Measurements from ENCODE around the gene CD209.

The CD209 gene

GRCh38 chr19:7720351-7720750 is 27.0 kb downstream of the CD209 start:
- Histone ChIP-seq H3K4ac (ENCODE audit: low read depth, low read length) (no peak overlapping the region), H3K4me3 (ENCODE audit: low read length) (no peak overlapping the region), H3K79me1 (ENCODE audit: low read length) (no peaks in the 10 kb centered on the region), H2BK120ac (ENCODE audit: low read depth, low read length) (no peak overlapping the region), H3K18ac (ENCODE audit: low read length) (no peak overlapping the region), H2BK5ac (ENCODE audit: low read length) (no peak overlapping the region), H3K27me3 (ENCODE audit: insufficient read depth, low read length, poor library complexity) (no peaks in the 10 kb centered on the region), H3K23ac (ENCODE audit: low read length) (no peak overlapping the region), H3K36me3 (ENCODE audit: control insufficient read depth, insufficient read depth, low read length) (no peaks in the 10 kb centered on the region), H3K79me2 (ENCODE audit: control insufficient read depth, insufficient read depth, low read length) (no peaks in the 10 kb centered on the region), H3K56ac (ENCODE audit: low read length) (no peak overlapping the region), H2BK15ac (replicated peaks; ENCODE audit: low read depth) (no peak overlapping the region), H3K4me1 (ENCODE audit: control insufficient read depth, low read depth, low read length) (no peaks in the 10 kb centered on the region), H3K9ac (ENCODE audit: low read length) (no peak overlapping the region), H4K5ac (ENCODE audit: low read length) (no peak overlapping the region), H2AK5ac (ENCODE audit: low read length) (no peak overlapping the region), H3K4me2 (ENCODE audit: low read length) (no peak overlapping the region), H4K8ac (ENCODE audit: low read depth, low read length) (no peak overlapping the region), H3K27ac (ENCODE audit: low read depth, low read length) (no peak overlapping the region)
- WGBS (ENCODE audit: extremely low coverage, insufficient coverage, low lambda C conversion rate) = no CpG with 5 or more reads among the region's 6 CpGs
- DNase-seq = no peak

DNA sequence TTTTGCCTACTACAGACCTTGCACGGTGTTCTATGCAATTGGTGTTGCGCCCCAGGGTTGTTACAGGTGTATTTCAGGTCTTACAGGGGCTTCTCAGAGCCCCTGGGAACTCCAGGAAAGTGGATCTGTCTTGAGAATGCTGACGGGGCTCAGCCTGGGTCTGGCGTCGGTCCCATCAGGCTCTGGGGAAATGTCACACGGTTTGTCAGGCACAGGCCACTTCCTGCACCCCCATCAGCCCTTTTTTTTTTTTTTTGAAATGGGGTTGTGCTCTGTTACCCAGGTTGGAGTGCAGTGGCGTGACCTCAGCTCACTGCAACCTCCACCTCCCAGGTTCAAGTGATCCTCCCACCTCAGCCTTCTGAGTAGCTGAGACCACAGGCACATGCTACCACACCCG is 28.7 kb downstream of the CD209 start:
- H3K4me3 ChIP-seq (ENCODE audit: low read length) = no peak overlapping the region
- DNase-seq = no peak

DNA sequence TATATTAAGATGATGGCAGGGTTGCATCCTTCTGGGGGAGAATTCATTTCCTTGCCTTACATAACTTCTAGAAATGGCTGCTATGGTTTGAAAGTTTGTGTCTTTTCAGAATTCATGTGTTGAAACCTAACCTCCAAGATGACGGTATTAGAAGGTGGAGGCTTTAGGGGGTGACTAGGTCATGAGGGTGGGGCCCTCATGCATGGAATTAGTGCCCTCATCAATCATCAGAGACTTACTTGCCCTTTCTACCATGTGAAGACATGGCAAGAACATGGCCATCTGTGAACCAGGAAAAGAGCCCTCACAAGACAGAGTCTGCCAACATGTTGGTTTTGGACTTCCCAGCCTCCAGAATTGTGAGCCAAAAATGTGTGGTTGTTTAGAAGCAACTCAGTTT is 30.6 kb downstream of the CD209 start:
- Histone ChIP-seq H3K9ac (ENCODE audit: low read length) (no peak overlapping the region), H2BK120ac (ENCODE audit: low read depth, low read length) (no peak overlapping the region), H3K4me1 (ENCODE audit: control insufficient read depth, low read depth, low read length) (no peaks in the 10 kb centered on the region), H3K27ac (ENCODE audit: low read depth, low read length) (no peak overlapping the region), H2BK15ac (replicated peaks; ENCODE audit: low read depth) (no peak overlapping the region), H3K23ac (ENCODE audit: low read length) (no peak overlapping the region), H3K27me3 (ENCODE audit: insufficient read depth, low read length, poor library complexity) (no peaks in the 10 kb centered on the region), H2AK5ac (ENCODE audit: low read length) (no peak overlapping the region), H3K4me3 (ENCODE audit: low read length) (no peak overlapping the region), H3K79me1 (ENCODE audit: low read length) (no peaks in the 10 kb centered on the region), H4K8ac (ENCODE audit: low read depth, low read length) (no peak overlapping the region), H3K4ac (ENCODE audit: low read depth, low read length) (no peak overlapping the region), H3K4me2 (ENCODE audit: low read length) (no peak overlapping the region), H3K79me2 (ENCODE audit: control insufficient read depth, insufficient read depth, low read length) (no peaks in the 10 kb centered on the region), H2BK5ac (ENCODE audit: low read length) (no peak overlapping the region), H3K36me3 (ENCODE audit: control insufficient read depth, insufficient read depth, low read length) (no peaks in the 10 kb centered on the region), H3K56ac (ENCODE audit: low read length) (no peak overlapping the region), H4K5ac (ENCODE audit: low read length) (no peak overlapping the region), H3K18ac (ENCODE audit: low read length) (no peak overlapping the region)
- no CpG with 5 or more reads among the region's 1 CpG for WGBS (ENCODE audit: extremely low coverage, insufficient coverage, low lambda C conversion rate)
- DNase-seq = no peak

More for the DNA sequence above, 28.7 kb downstream of the CD209 start:
- no peaks in the 10 kb centered on the region for H3K79me1 ChIP-seq (ENCODE audit: low read length)
- H2BK120ac ChIP-seq (ENCODE audit: low read depth, low read length) = no peak overlapping the region
- H3K9ac ChIP-seq (ENCODE audit: low read length) = no peak overlapping the region
- H3K4me2 ChIP-seq (ENCODE audit: low read length) = no peak overlapping the region
- no peaks in the 10 kb centered on the region for H3K27me3 ChIP-seq (ENCODE audit: insufficient read depth, low read length, poor library complexity)
- H3K27ac ChIP-seq (ENCODE audit: low read depth, low read length) = no peak overlapping the region
- H2BK15ac ChIP-seq (replicated peaks; ENCODE audit: low read depth) = no peak overlapping the region
- H3K18ac ChIP-seq (ENCODE audit: low read length) = no peak overlapping the region
- H3K79me2 ChIP-seq (ENCODE audit: control insufficient read depth, insufficient read depth, low read length) = no peaks in the 10 kb centered on the region
- no peak overlapping the region for H4K5ac ChIP-seq (ENCODE audit: low read length)
- H2AK5ac ChIP-seq (ENCODE audit: low read length) = no peak overlapping the region
- no peak overlapping the region for H2BK5ac ChIP-seq (ENCODE audit: low read length)
- no CpG with 5 or more reads among the region's 8 CpGs for WGBS (ENCODE audit: extremely low coverage, insufficient coverage, low lambda C conversion rate)
- no peak overlapping the region for H3K4ac ChIP-seq (ENCODE audit: low read depth, low read length)
- no peaks in the 10 kb centered on the region for H3K36me3 ChIP-seq (ENCODE audit: control insufficient read depth, insufficient read depth, low read length)
- no peak overlapping the region for H3K56ac ChIP-seq (ENCODE audit: low read length)
- H3K23ac ChIP-seq (ENCODE audit: low read length) = no peak overlapping the region
- H3K4me1 ChIP-seq (ENCODE audit: control insufficient read depth, low read depth, low read length) = no peaks in the 10 kb centered on the region
- H4K8ac ChIP-seq (ENCODE audit: low read depth, low read length) = no peak overlapping the region

DNA sequence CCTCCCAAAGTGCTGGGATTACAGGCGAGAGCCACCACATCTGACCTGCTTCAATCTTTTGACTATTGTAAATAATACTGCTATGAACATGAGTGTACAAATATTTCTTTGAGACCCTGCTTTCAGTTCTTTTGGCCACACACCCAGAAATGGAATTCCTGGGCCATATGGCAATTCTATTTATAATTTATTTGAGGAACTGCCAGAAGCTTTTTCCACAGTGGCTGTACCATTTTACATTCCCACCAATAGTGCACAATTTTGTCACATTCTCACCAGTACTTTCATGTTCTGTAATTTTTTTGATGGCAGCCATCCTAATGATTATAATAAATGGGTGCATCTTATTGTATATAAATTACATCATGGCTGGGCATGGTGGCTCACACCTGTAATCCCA is 31.7 kb downstream of the CD209 start:
- no peak overlapping the region for H3K23ac ChIP-seq (ENCODE audit: low read length)
- H2BK5ac ChIP-seq (ENCODE audit: low read length) = no peak overlapping the region
- no peak overlapping the region for H4K5ac ChIP-seq (ENCODE audit: low read length)
- no peaks in the 10 kb centered on the region for H3K79me1 ChIP-seq (ENCODE audit: low read length)
- H2BK120ac ChIP-seq (ENCODE audit: low read depth, low read length) = no peak overlapping the region
- no peaks in the 10 kb centered on the region for H3K36me3 ChIP-seq (ENCODE audit: control insufficient read depth, insufficient read depth, low read length)
- H3K18ac ChIP-seq (ENCODE audit: low read length) = no peak overlapping the region
- no peak overlapping the region for H3K4me3 ChIP-seq (ENCODE audit: low read length)
- no peak overlapping the region for H3K56ac ChIP-seq (ENCODE audit: low read length)
- no peak overlapping the region for H3K27ac ChIP-seq (ENCODE audit: low read depth, low read length)
- no peaks in the 10 kb centered on the region for H3K79me2 ChIP-seq (ENCODE audit: control insufficient read depth, insufficient read depth, low read length)
- no peak overlapping the region for H2BK15ac ChIP-seq (replicated peaks; ENCODE audit: low read depth)
- H3K4me1 ChIP-seq (ENCODE audit: control insufficient read depth, low read depth, low read length) = no peaks in the 10 kb centered on the region
- no peak overlapping the region for H3K4ac ChIP-seq (ENCODE audit: low read depth, low read length)
- DNase-seq = no peak
- no peak overlapping the region for H3K4me2 ChIP-seq (ENCODE audit: low read length)
- H4K8ac ChIP-seq (ENCODE audit: low read depth, low read length) = no peak overlapping the region
- no peak overlapping the region for H3K9ac ChIP-seq (ENCODE audit: low read length)
- no CpG with 5 or more reads among the region's 1 CpG for WGBS (ENCODE audit: extremely low coverage, insufficient coverage, low lambda C conversion rate)
- H3K27me3 ChIP-seq (ENCODE audit: insufficient read depth, low read length, poor library complexity) = no peaks in the 10 kb centered on the region
- no peak overlapping the region for H2AK5ac ChIP-seq (ENCODE audit: low read length)

DNA sequence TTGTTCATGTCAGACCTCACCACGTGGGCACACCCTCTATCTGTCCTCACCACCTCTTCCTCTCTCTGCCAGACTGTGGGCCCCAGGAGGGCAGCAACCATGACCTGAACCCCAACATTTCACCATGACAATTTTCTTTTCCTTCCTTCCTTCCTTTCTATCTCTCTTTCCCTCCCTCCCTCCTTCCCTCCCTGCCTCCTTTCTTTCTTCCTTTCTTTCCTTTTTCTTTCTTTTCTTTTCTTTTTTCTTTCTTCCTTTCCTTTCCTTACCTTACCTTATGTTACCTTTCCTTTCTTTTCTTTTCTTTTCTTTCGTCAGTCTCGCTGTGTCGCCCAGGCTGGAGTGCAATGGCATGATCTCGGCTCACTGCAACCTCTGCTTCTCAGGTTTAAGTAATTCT is 36.7 kb downstream of the CD209 start:
- Histone ChIP-seq H3K36me3 (ENCODE audit: control insufficient read depth, insufficient read depth, low read length) (no peaks in the 10 kb centered on the region), H3K27me3 (ENCODE audit: insufficient read depth, low read length, poor library complexity) (no peaks in the 10 kb centered on the region), H2BK120ac (ENCODE audit: low read depth, low read length) (no peak overlapping the region), H3K79me2 (ENCODE audit: control insufficient read depth, insufficient read depth, low read length) (no peaks in the 10 kb centered on the region), H3K4me1 (ENCODE audit: control insufficient read depth, low read depth, low read length) (no peaks in the 10 kb centered on the region), H2BK15ac (replicated peaks; ENCODE audit: low read depth) (no peak overlapping the region), H2BK5ac (ENCODE audit: low read length) (no peak overlapping the region), H3K27ac (ENCODE audit: low read depth, low read length) (no peak overlapping the region), H3K18ac (ENCODE audit: low read length) (no peak overlapping the region), H3K4me2 (ENCODE audit: low read length) (no peak overlapping the region), H4K5ac (ENCODE audit: low read length) (no peak overlapping the region), H2AK5ac (ENCODE audit: low read length) (no peak overlapping the region), H3K79me1 (ENCODE audit: low read length) (no peaks in the 10 kb centered on the region), H3K9ac (ENCODE audit: low read length) (no peak overlapping the region), H3K4me3 (ENCODE audit: low read length) (no peak overlapping the region), H4K8ac (ENCODE audit: low read depth, low read length) (no peak overlapping the region), H3K23ac (ENCODE audit: low read length) (no peak overlapping the region), H3K4ac (ENCODE audit: low read depth, low read length) (no peak overlapping the region), H3K56ac (ENCODE audit: low read length) (no peak overlapping the region)
- no peak for DNase-seq
- WGBS (ENCODE audit: extremely low coverage, insufficient coverage, low lambda C conversion rate) = no CpG with 5 or more reads among the region's 5 CpGs

DNA sequence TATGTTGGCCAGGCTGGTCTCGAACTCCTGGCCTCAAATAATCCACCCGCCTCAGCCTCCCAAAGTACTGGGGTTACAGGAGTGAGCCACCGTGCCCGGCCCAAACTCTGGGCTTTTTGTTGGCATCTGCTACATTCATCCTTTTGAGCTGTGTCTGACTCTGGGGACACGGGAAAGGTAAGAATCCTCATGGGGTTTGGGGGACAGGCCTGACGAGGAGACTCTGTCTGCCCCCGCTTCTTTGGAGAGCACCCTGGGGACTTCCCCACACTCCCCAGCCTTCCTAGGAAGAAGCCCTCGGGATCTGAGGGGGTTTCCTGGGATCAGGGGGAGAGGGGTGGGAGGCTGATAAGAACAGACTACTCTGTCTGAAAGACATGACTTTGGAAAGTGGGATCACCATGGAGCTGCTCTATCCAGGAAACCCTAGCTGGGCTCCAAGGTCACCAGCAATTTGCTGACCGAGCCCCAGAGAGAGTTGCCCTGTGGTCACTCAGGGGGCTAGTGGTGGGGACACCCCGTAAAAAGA is 37.3 kb downstream of the CD209 start:
- no peak overlapping the region for H4K8ac ChIP-seq (ENCODE audit: low read depth, low read length)
- H3K4ac ChIP-seq (ENCODE audit: low read depth, low read length) = no peak overlapping the region
- no peaks in the 10 kb centered on the region for H3K79me2 ChIP-seq (ENCODE audit: control insufficient read depth, insufficient read depth, low read length)
- no peak overlapping the region for H3K9ac ChIP-seq (ENCODE audit: low read length)
- H3K23ac ChIP-seq (ENCODE audit: low read length) = no peak overlapping the region
- no peaks in the 10 kb centered on the region for H3K4me1 ChIP-seq (ENCODE audit: control insufficient read depth, low read depth, low read length)
- H3K36me3 ChIP-seq (ENCODE audit: control insufficient read depth, insufficient read depth, low read length) = no peaks in the 10 kb centered on the region
- DNase-seq = no peak
- H3K79me1 ChIP-seq (ENCODE audit: low read length) = no peaks in the 10 kb centered on the region
- H2BK5ac ChIP-seq (ENCODE audit: low read length) = no peak overlapping the region
- H2BK15ac ChIP-seq (replicated peaks; ENCODE audit: low read depth) = no peak overlapping the region
- no peak overlapping the region for H3K4me3 ChIP-seq (ENCODE audit: low read length)
- H3K27me3 ChIP-seq (ENCODE audit: insufficient read depth, low read length, poor library complexity) = no peaks in the 10 kb centered on the region
- no peak overlapping the region for H3K4me2 ChIP-seq (ENCODE audit: low read length)
- no peak overlapping the region for H2AK5ac ChIP-seq (ENCODE audit: low read length)
- no peak overlapping the region for H3K56ac ChIP-seq (ENCODE audit: low read length)
- no peak overlapping the region for H4K5ac ChIP-seq (ENCODE audit: low read length)
- H2BK120ac ChIP-seq (ENCODE audit: low read depth, low read length) = no peak overlapping the region
- H3K27ac ChIP-seq (ENCODE audit: low read depth, low read length) = no peak overlapping the region
- WGBS (ENCODE audit: extremely low coverage, insufficient coverage, low lambda C conversion rate) = no CpG with 5 or more reads among the region's 10 CpGs
- no peak overlapping the region for H3K18ac ChIP-seq (ENCODE audit: low read length)
